Measurements from ENCODE around the gene F2R. TPM values are rescaled to one million over a fixed set of nuclear protein-coding genes. Genes with fewer than 3 reads are reported as not detected.

Gene F2R
- total and polyA plus RNA-seq, 2 of the 4 experiments (the other 2 are of a cell fraction), result 85.7 to 147 TPM

GRCh38 chr5:76682387-76682786, 33.5 kb upstream of the F2R start:
- Histone ChIP-seq H2AK5ac (ENCODE audit: low read depth, low read length) (no peak overlapping the region), H2BK20ac (ENCODE audit: low read depth, low read length) (peak overlapping the region; percentile 1), H3K79me1 (ENCODE audit: low read depth in 1 of 2, low read length in 2 of 2) (peaks cover 0 to 2% of the 10 kb centered on the region in 2 experiments; a peak in 1 of 4 replicates), H3K18ac (ENCODE audit: low read depth, low read length) (peak overlapping the region; percentile 24; the same call in 1 of the 2 replicates), H3K27ac (ENCODE audit: insufficient read depth, low read length) (no peak overlapping the region), H3K9ac (ENCODE audit: low read depth, low read length) (no peak overlapping the region), H3K4me3 (ENCODE audit: insufficient read depth, low read depth, low read length) (no peak overlapping the region), H3K4ac (ENCODE audit: low read depth, low read length) (no peak overlapping the region; the same call in 1 of the 2 replicates), H3K9me1 (ENCODE audit: insufficient read depth, low read length) (peaks cover 5% of the 10 kb centered on the region), H4K91ac (ENCODE audit: insufficient read depth, low read depth, low read length) (no peak overlapping the region), H2AFZ (replicated peaks; ENCODE audit: low read length, poor library complexity) (no peak overlapping the region), H3K4me1 (ENCODE audit: control insufficient read depth, insufficient read depth, low read length) (peaks cover under 1% of the 10 kb centered on the region; the same call in 1 of the 2 replicates), H3K56ac (ENCODE audit: extremely low read depth, insufficient read depth, low read length) (no peak overlapping the region), H4K5ac (ENCODE audit: low read depth, low read length) (no peak overlapping the region), H3K36me3 (ENCODE audit: control insufficient read depth, insufficient read depth, low read length) (no peaks in the 10 kb centered on the region), H3K4me2 (ENCODE audit: low read depth, low read length) (no peak overlapping the region), H2BK120ac (ENCODE audit: low read depth, low read length) (peak overlapping the region; percentile 9; the same call in 1 of the 2 replicates), H4K8ac (ENCODE audit: low read depth in 2 of 2, low read length in 2 of 2) (0 out of 4 replicates have a peak overlapping the region, but pooled peaks of 1 of the 2 experiments have one; percentile 9), H4K20me1 (ENCODE audit: insufficient read depth, low read length) (no peaks in the 10 kb centered on the region), H3K27me3 (ENCODE audit: control insufficient read depth, insufficient read depth, low read length) (no peaks in the 10 kb centered on the region), H3K23ac (ENCODE audit: low read depth, low read length) (no peak overlapping the region), H2AK9ac (replicated peaks; ENCODE audit: low read depth, low read length, poor library complexity) (no peak overlapping the region), H3K9me3 (ENCODE audit: control insufficient read depth, insufficient read depth, low read length) (no peaks in the 10 kb centered on the region), H2BK15ac (ENCODE audit: low read depth, low read length) (peak overlapping the region; percentile 65; the same call in 1 of the 3 replicates), H3K14ac (replicated peaks; ENCODE audit: low read depth, low read length) (no peak overlapping the region; the same call in 1 of the 2 replicates), H2BK5ac (ENCODE audit: low read depth, low read length, poor library complexity, severe bottlenecking) (no peak overlapping the region)
- dilution Hi-C loops (cut with HindIII; ENCODE audit: low sequenced_read_pairs, unreplicated experiment), result no loop called here
- intact Hi-C loops (cut with micrococcal nuclease), result no loop called here
- ChIA-PET POLR2A (ENCODE audit: unreplicated experiment) (no interaction called here), CTCF (interaction anchor here (0.6 to 0.7 kb wide), 2 partner anchors 599 to 658 kb away, joined by 4 to 6 read pairs; no protein-coding TSS in a partner anchor)
- no peak for TF ChIP-seq NFE2L2 (IDR thresholded peaks at IDR 0.05; ENCODE audit: low read depth, low read length)
- TF ChIP-seq CHD1 (IDR thresholded peaks at IDR 0.05; ENCODE audit: low read depth, low read length), result no peak
- no peak for TF ChIP-seq POLR2A (IDR thresholded peaks at IDR 0.05; ENCODE audit: low read depth, low read length)
- no peak for TF ChIP-seq FOS (IDR thresholded peaks at IDR 0.05; ENCODE audit: low read depth, low read length)
- TF ChIP-seq ELK1 (IDR thresholded peaks at IDR 0.05; ENCODE audit: borderline replicate concordance, low read depth, low read length), result no peak
- BruUV-seq (replicated peaks), result no TSS peak
- DNase-seq, result peak; percentile 37
- ATAC-seq (ENCODE audit: low read depth), result no peak
- in situ Hi-C loops (cut with MboI; ENCODE audit: low sequenced_read_pairs), result no loop called here
- WGBS, 2 experiments (ENCODE audit: extremely low coverage in 2 of 2, insufficient read length in 1 of 2), result no CpG with 5 or more reads among the region's 2 CpGs

All from IMR-90 (cell line).